ENCODE data around the gene TCF25. TPM values are rescaled to one million over a fixed set of nuclear protein-coding genes. Genes with fewer than 3 reads are reported as not detected.

The TCF25 gene
- total RNA-seq, 1 experiment from 2014 or later: 155 TPM

DNA sequence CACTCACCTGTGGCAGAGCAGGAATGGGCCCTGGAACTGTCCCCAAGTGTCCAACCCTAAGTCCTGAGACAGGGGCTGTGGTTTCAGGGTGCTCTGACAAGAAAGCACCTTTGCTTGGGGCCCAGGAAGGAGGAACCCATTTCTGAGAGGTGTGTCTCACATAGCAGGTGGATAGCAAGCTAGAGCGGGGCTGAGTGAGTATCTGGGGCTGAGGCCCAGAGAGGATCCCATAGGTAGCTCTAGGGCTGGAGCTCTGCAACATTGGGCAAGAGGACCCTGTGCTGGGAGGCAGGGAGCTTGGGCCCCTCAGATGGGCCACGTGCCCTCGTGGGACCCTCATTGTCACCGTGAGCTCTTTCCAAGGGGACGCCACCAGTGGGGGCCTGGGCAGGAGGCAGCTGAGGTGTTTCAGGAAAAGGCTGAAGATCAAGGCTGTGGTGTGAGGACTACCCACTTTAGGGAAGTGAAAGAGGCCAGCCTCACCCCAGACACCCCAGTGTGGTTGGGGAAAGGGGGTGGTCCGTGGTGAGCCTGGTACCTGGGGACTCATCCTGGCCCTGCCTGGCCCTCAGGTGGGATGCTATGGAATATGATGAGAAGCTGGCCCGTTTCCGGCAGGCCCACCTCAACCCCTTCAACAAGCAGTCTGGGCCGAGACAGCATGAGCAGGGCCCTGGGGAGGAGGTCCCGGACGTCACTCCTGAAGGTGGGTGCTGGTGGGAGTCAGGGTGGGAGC lies 80.4 kb downstream of the TCF25 start:
- H3K9me3 Mint-ChIP-seq: peaks cover 3% of the 10 kb centered on the region; the same call in 1 of the 2 replicates
- no peak for DNase-seq (ENCODE audit: low spot score)
- POLR2A ChIA-PET: no interaction called here
- peaks cover 17% of the 10 kb centered on the region for H3K36me3 Mint-ChIP-seq
- peaks cover 5% of the 10 kb centered on the region for H3K4me1 Mint-ChIP-seq
- no peak overlapping the region for H3K27ac Mint-ChIP-seq
- no peak for ATAC-seq
- H3K4me3 Mint-ChIP-seq: no peak overlapping the region
- CTCF ChIA-PET: no interaction called here
- H3K27me3 Mint-ChIP-seq (ENCODE audit: low read depth): peaks cover 9% of the 10 kb centered on the region
- TF ChIP-seq, protein P1, sequence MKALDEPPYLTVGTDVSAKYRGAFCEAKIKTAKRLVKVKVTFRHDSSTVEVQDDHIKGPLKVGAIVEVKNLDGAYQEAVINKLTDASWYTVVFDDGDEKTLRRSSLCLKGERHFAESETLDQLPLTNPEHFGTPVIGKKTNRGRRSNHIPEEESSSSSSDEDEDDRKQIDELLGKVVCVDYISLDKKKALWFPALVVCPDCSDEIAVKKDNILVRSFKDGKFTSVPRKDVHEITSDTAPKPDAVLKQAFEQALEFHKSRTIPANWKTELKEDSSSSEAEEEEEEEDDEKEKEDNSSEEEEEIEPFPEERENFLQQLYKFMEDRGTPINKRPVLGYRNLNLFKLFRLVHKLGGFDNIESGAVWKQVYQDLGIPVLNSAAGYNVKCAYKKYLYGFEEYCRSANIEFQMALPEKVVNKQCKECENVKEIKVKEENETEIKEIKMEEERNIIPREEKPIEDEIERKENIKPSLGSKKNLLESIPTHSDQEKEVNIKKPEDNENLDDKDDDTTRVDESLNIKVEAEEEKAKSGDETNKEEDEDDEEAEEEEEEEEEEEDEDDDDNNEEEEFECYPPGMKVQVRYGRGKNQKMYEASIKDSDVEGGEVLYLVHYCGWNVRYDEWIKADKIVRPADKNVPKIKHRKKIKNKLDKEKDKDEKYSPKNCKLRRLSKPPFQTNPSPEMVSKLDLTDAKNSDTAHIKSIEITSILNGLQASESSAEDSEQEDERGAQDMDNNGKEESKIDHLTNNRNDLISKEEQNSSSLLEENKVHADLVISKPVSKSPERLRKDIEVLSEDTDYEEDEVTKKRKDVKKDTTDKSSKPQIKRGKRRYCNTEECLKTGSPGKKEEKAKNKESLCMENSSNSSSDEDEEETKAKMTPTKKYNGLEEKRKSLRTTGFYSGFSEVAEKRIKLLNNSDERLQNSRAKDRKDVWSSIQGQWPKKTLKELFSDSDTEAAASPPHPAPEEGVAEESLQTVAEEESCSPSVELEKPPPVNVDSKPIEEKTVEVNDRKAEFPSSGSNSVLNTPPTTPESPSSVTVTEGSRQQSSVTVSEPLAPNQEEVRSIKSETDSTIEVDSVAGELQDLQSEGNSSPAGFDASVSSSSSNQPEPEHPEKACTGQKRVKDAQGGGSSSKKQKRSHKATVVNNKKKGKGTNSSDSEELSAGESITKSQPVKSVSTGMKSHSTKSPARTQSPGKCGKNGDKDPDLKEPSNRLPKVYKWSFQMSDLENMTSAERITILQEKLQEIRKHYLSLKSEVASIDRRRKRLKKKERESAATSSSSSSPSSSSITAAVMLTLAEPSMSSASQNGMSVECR (CRISPR knock-in tag; IDR thresholded peaks at IDR 0.05; ENCODE audit: borderline replicate concordance): no peak
- TF ChIP-seq, protein P2, sequence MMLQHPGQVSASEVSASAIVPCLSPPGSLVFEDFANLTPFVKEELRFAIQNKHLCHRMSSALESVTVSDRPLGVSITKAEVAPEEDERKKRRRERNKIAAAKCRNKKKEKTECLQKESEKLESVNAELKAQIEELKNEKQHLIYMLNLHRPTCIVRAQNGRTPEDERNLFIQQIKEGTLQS (CRISPR knock-in tag; conservative IDR thresholded peaks at IDR 0.05): no peak
- no peak for TF ChIP-seq FOXJ3 (CRISPR knock-in tag; IDR thresholded peaks at IDR 0.05; ENCODE audit: borderline replicate concordance)
- TF ChIP-seq, protein P3, sequence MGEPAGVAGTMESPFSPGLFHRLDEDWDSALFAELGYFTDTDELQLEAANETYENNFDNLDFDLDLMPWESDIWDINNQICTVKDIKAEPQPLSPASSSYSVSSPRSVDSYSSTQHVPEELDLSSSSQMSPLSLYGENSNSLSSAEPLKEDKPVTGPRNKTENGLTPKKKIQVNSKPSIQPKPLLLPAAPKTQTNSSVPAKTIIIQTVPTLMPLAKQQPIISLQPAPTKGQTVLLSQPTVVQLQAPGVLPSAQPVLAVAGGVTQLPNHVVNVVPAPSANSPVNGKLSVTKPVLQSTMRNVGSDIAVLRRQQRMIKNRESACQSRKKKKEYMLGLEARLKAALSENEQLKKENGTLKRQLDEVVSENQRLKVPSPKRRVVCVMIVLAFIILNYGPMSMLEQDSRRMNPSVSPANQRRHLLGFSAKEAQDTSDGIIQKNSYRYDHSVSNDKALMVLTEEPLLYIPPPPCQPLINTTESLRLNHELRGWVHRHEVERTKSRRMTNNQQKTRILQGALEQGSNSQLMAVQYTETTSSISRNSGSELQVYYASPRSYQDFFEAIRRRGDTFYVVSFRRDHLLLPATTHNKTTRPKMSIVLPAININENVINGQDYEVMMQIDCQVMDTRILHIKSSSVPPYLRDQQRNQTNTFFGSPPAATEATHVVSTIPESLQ (CRISPR knock-in tag; IDR thresholded peaks at IDR 0.05): no peak
- no peak for TF ChIP-seq ZNF416 (CRISPR knock-in tag; IDR thresholded peaks at IDR 0.05)
- no peak for TF ChIP-seq MYBL2 (CRISPR knock-in tag; IDR thresholded peaks at IDR 0.05)
- no peak for TF ChIP-seq NFYB (CRISPR knock-in tag; conservative IDR thresholded peaks at IDR 0.05; ENCODE audit: low read depth)
- TF ChIP-seq, protein P4, sequence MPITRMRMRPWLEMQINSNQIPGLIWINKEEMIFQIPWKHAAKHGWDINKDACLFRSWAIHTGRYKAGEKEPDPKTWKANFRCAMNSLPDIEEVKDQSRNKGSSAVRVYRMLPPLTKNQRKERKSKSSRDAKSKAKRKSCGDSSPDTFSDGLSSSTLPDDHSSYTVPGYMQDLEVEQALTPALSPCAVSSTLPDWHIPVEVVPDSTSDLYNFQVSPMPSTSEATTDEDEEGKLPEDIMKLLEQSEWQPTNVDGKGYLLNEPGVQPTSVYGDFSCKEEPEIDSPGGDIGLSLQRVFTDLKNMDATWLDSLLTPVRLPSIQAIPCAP (CRISPR knock-in tag; IDR thresholded peaks at IDR 0.05): no peak
- TF ChIP-seq, protein P5, sequence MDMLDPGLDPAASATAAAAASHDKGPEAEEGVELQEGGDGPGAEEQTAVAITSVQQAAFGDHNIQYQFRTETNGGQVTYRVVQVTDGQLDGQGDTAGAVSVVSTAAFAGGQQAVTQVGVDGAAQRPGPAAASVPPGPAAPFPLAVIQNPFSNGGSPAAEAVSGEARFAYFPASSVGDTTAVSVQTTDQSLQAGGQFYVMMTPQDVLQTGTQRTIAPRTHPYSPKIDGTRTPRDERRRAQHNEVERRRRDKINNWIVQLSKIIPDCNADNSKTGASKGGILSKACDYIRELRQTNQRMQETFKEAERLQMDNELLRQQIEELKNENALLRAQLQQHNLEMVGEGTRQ (CRISPR knock-in tag; IDR thresholded peaks at IDR 0.05): no peak
- TF ChIP-seq, protein P6, sequence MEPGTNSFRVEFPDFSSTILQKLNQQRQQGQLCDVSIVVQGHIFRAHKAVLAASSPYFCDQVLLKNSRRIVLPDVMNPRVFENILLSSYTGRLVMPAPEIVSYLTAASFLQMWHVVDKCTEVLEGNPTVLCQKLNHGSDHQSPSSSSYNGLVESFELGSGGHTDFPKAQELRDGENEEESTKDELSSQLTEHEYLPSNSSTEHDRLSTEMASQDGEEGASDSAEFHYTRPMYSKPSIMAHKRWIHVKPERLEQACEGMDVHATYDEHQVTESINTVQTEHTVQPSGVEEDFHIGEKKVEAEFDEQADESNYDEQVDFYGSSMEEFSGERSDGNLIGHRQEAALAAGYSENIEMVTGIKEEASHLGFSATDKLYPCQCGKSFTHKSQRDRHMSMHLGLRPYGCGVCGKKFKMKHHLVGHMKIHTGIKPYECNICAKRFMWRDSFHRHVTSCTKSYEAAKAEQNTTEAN (CRISPR knock-in tag; IDR thresholded peaks at IDR 0.05): no peak
- TF ChIP-seq, protein P7, sequence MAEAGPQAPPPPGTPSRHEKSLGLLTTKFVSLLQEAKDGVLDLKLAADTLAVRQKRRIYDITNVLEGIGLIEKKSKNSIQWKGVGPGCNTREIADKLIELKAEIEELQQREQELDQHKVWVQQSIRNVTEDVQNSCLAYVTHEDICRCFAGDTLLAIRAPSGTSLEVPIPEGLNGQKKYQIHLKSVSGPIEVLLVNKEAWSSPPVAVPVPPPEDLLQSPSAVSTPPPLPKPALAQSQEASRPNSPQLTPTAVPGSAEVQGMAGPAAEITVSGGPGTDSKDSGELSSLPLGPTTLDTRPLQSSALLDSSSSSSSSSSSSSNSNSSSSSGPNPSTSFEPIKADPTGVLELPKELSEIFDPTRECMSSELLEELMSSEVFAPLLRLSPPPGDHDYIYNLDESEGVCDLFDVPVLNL (CRISPR knock-in tag; IDR thresholded peaks at IDR 0.05; ENCODE audit: borderline replicate concordance, low read depth): no peak
- TF ChIP-seq ZNF121 (CRISPR knock-in tag; IDR thresholded peaks at IDR 0.05): no peak
- TF ChIP-seq, protein P8, sequence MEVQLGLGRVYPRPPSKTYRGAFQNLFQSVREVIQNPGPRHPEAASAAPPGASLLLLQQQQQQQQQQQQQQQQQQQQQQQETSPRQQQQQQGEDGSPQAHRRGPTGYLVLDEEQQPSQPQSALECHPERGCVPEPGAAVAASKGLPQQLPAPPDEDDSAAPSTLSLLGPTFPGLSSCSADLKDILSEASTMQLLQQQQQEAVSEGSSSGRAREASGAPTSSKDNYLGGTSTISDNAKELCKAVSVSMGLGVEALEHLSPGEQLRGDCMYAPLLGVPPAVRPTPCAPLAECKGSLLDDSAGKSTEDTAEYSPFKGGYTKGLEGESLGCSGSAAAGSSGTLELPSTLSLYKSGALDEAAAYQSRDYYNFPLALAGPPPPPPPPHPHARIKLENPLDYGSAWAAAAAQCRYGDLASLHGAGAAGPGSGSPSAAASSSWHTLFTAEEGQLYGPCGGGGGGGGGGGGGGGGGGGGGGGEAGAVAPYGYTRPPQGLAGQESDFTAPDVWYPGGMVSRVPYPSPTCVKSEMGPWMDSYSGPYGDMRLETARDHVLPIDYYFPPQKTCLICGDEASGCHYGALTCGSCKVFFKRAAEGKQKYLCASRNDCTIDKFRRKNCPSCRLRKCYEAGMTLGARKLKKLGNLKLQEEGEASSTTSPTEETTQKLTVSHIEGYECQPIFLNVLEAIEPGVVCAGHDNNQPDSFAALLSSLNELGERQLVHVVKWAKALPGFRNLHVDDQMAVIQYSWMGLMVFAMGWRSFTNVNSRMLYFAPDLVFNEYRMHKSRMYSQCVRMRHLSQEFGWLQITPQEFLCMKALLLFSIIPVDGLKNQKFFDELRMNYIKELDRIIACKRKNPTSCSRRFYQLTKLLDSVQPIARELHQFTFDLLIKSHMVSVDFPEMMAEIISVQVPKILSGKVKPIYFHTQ (CRISPR knock-in tag; IDR thresholded peaks at IDR 0.05): no peak
- no peak for TF ChIP-seq JUN (CRISPR knock-in tag; IDR thresholded peaks at IDR 0.05)
- TF ChIP-seq FOXP1 (CRISPR knock-in tag; IDR thresholded peaks at IDR 0.05; ENCODE audit: borderline replicate concordance): no peak
- TF ChIP-seq ZNF317 (CRISPR knock-in tag; IDR thresholded peaks at IDR 0.05; ENCODE audit: borderline replicate concordance, low read depth): no peak
- TF ChIP-seq MXD4 (CRISPR knock-in tag; IDR thresholded peaks at IDR 0.05; ENCODE audit: borderline replicate concordance): no peak
- no peak for TF ChIP-seq ZNF219 (CRISPR knock-in tag; IDR thresholded peaks at IDR 0.05; ENCODE audit: borderline replicate concordance)
- TF ChIP-seq, protein P9, sequence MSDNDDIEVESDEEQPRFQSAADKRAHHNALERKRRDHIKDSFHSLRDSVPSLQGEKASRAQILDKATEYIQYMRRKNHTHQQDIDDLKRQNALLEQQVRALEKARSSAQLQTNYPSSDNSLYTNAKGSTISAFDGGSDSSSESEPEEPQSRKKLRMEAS (CRISPR knock-in tag; IDR thresholded peaks at IDR 0.05): no peak
- no peak for TF ChIP-seq SP1 (CRISPR knock-in tag; conservative IDR thresholded peaks at IDR 0.05)
